ENCODE results near the gene SEC61A1. TPM values are rescaled to one million over a fixed set of nuclear protein-coding genes. Genes with fewer than 3 reads are reported as not detected.

SEC61A1 gene
- total RNA-seq, 4 donors from 2014 or later = 75.1 to 139 (median 124) TPM

DNA sequence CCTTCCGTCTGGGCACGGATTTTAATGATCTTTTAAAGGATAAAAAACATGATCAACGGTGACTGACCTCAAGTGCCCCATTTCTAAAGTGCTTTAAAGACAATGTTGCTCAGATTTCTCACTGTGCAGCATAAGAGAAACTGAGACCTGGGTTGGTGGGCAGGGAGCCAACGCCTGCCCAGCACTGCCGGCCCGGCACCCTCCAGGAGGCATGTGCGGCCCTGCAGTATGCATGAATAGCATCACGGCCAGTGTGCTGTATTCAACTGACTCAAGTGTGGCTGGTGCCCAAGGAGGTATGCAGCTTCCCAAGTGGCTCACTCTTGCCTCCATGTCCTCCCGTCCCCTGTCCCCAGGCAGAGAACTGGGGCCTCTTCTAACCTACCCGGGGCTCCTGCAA, 30.3 kb downstream of the SEC61A1 start:
- H3K9me3 ChIP-seq = no peaks in the 10 kb centered on the region
- DNase-seq = no peak
- H3K27me3 ChIP-seq = no peaks in the 10 kb centered on the region
- no peak overlapping the region for H3K4me3 ChIP-seq
- TF ChIP-seq POLR2A (IDR thresholded peaks at IDR 0.05) (no peak), CTCF (IDR thresholded peaks at IDR 0.05) (no peak)
- no peaks in the 10 kb centered on the region for H3K36me3 ChIP-seq
- H3K27ac ChIP-seq = no peak overlapping the region
- H3K4me1 ChIP-seq = peaks cover 0 to 14% (median 0%) of the 10 kb centered on the region in 4 donors

DNA sequence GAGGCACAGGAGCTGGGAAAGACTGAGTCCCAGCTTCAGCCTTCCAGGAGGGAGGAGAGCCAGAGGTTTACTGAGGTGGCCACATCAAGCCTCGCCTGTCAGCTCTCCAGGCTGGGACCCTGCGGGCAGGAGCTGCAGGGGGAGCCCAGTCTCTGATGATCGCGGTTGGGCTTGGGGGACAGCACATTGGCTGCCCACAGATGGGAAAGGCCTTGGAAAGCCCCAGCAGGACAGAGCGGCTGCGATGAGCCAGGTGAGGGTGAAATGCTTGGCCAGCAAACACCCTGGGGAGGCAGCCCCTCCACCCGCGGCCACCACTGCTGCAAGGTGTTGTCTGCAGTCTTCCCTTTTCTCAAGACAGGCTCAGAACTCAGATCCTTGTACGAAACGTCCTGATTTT, 31.2 kb downstream of the SEC61A1 start:
- no peak overlapping the region for H3K4me3 ChIP-seq
- no peaks in the 10 kb centered on the region for H3K27me3 ChIP-seq
- H3K27ac ChIP-seq = peak overlapping the region in 1 of 4 donors; percentile 43
- H3K4me1 ChIP-seq = peaks cover 0 to 13% (median 0%) of the 10 kb centered on the region in 4 donors
- DNase-seq = no peak
- no peaks in the 10 kb centered on the region for H3K9me3 ChIP-seq
- no peaks in the 10 kb centered on the region for H3K36me3 ChIP-seq
- TF ChIP-seq POLR2A (IDR thresholded peaks at IDR 0.05) (no peak), CTCF (IDR thresholded peaks at IDR 0.05) (no peak)

- Histone ChIP-seq H3K27me3 (no peaks in the 10 kb centered on the region), H3K27ac (peak overlapping the region in 1 of 4 donors; percentile 43), H3K9me3 (no peaks in the 10 kb centered on the region), H3K36me3 (no peaks in the 10 kb centered on the region), H3K4me3 (no peak overlapping the region), H3K4me1 (peaks cover 0 to 13% (median 0%) of the 10 kb centered on the region in 4 donors)
- TF ChIP-seq CTCF (IDR thresholded peaks at IDR 0.05) (no peak), POLR2A (IDR thresholded peaks at IDR 0.05) (no peak)
- no peak for DNase-seq
Measured at GRCh38 chr3:128083980-128084674, 31.9 kb downstream of the SEC61A1 start.

DNA sequence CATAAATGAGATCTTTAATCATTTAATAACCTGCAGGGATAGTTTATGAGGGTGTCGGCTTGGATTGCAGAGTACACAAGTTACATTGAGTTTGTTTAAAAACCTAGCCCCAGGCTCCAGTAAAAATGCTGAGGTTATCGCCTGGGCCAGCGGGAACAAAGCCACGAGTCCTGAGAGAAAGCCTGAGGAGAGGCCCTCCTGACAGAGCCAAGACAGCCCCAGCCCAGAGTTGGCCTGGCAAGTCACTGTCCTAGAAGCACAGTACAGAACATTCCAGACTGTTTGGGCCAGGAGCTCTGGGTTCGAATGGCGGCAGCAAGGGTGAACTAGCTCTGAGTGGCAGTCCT, 32.4 kb downstream of the SEC61A1 start:
- Histone ChIP-seq H3K36me3 (no peaks in the 10 kb centered on the region), H3K27ac (peak overlapping the region in 1 of 4 donors; percentile 43), H3K4me1 (peaks cover 0 to 13% (median 0%) of the 10 kb centered on the region in 4 donors)

DNA sequence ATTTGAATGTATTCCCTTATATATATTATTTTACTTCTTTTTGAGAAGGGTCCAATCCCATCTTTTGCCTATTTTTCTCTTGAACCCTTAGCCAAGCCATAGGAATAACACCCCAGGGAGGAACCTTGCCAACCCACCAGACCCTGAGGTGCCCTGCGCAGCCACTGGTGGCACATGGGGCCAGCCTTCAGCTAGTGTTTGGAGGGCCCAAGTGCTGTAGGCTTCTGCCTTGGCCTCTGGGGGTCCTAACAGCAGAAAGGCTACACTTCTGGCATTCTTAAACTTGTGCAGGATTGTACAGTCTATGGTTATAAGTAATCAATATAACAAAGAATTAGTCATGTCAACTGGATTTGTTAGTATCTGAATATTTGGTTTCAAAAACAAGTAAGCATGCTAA, 36.9 kb downstream of the SEC61A1 start:
- no peaks in the 10 kb centered on the region for H3K27me3 ChIP-seq
- H3K27ac ChIP-seq = no peak overlapping the region
- no peak for DNase-seq
- no peaks in the 10 kb centered on the region for H3K36me3 ChIP-seq
- H3K9me3 ChIP-seq = no peaks in the 10 kb centered on the region
- H3K4me1 ChIP-seq = peaks cover 0 to 6% (median 0%) of the 10 kb centered on the region in 4 donors
- TF ChIP-seq POLR2A (IDR thresholded peaks at IDR 0.05) (no peak), CTCF (IDR thresholded peaks at IDR 0.05) (no peak)
- no peak overlapping the region for H3K4me3 ChIP-seq

More for the DNA sequence above, 32.4 kb downstream of the SEC61A1 start:
- no peaks in the 10 kb centered on the region for H3K9me3 ChIP-seq
- H3K27me3 ChIP-seq = no peaks in the 10 kb centered on the region
- no peak for DNase-seq
- TF ChIP-seq CTCF (IDR thresholded peaks at IDR 0.05) (no peak), POLR2A (IDR thresholded peaks at IDR 0.05) (no peak)
- no peak overlapping the region for H3K4me3 ChIP-seq
